Gastrocnemius medialis (tissue), 4 donors: ENCODE measurements around the gene ZBTB20. TPM values are rescaled to one million over a fixed set of nuclear protein-coding genes. Genes with fewer than 3 reads are reported as not detected.
A peak's percentile ranks its signal among the peaks of the same experiment; 100 is the strongest.

Source experiments
- ATAC-seq, 2 donors: fragments of 150-250 bp; one replicate each; pipeline ENCODE4 v1.9.1; 2016
- DNase-seq, 2 donors: peaks; one replicate each; pipeline ENCODE4 v3.0.0-alpha.2; 2019
- H3K27ac ChIP-seq, 4 donors: fragments of 200-600 bp; sonication (generic); 1 replicate in 1 of 4; 2 replicates in 3 of 4; pipeline ENCODE4 v1.5.1; 2016 to 2018; ENCODE audit warnings: mild to moderate bottlenecking in 2 of 4, moderate library complexity in 1 of 4
- H3K27me3 ChIP-seq, 3 donors: fragments of 200-600 bp; sonication (generic) in 2 of 3; 1 replicate in 1 of 3; 2 replicates in 2 of 3; pipeline versions ENCODE4 v1.5.1 to v1.6.0; 2016 to 2019; ENCODE audit warnings: mild to moderate bottlenecking in 1 of 3, moderate library complexity in 1 of 3
- H3K36me3 ChIP-seq, 2 donors: fragments of 200-600 bp; sonication (generic) in 1 of 2; one replicate each; pipeline ENCODE4 v1.5.1; 2017 to 2018
- H3K4me1 ChIP-seq, 2 donors: fragments of 200-600 bp; sonication (generic) in 1 of 2; one replicate each; pipeline ENCODE4 v1.5.1; 2016 to 2017; ENCODE audit warnings: mild to moderate bottlenecking in 2 of 2
- H3K4me3 ChIP-seq, 4 donors: fragments of 200-600 bp; sonication (generic) in 3 of 4; 1 replicate in 1 of 4; 2 replicates in 3 of 4; pipeline ENCODE4 v1.5.1; 2016 to 2019; ENCODE audit warnings: mild to moderate bottlenecking in 2 of 4
- H3K9me3 ChIP-seq, 3 donors: fragments of 200-600 bp; sonication (generic) in 2 of 3; 1 replicate in 1 of 3; 2 replicates in 2 of 3; pipeline ENCODE4 v1.5.1; 2016 to 2019
- POLR2A ChIP-seq, 2 donors: fragments of 450-650 bp; IDR thresholded peaks; one replicate each; pipeline ENCODE4 v1.6.1; 2017; ENCODE audit warnings: antibody characterized with exemption in 2 of 2, mild to moderate bottlenecking in 2 of 2, moderate library complexity in 2 of 2
- in situ Hi-C, 4 donors: fragments of 200-750 bp; cut with MboI; loops; one replicate each; pipeline versions ENCODE4 v1.15.0 to v1.8.0; 2017; ENCODE audit warnings: low sequenced_read_pairs in 4 of 4
- intact Hi-C: fragments of 100-400 bp; cut with DNase I; formaldehyde crosslinking; loops from one replicate; pipeline ENCODE4 v1.15.1; 2023; ENCODE audit warnings: low total_unique reads
- total RNA-seq, 4 donors: library from RNA; depleted of rRNA; stranded (reverse); fragments of >200 nt; gene quantifications; one replicate each; pipeline versions ENCODE4 v1.1.0 to v1.2.3, GENCODE V29; 2016
- TF ChIP-seq, protein P1 (sequence below), 5 experiments: fragments of 450-650 bp in 3 of 5; fragments of 200-600 bp in 2 of 5; sonication (generic) in 2 of 5; IDR thresholded peaks in 4 of 5; conservative IDR thresholded peaks in 1 of 5; 1 replicate in 4 of 5; 2 replicates in 1 of 5; pipeline ENCODE4 v1.5.1; 2016 to 2019; ENCODE audit warnings: antibody characterized with exemption in 5 of 5, mild to moderate bottlenecking in 3 of 5, moderate library complexity in 3 of 5

ZBTB20 gene
- total RNA-seq, 4 donors from 2014 or later: 47.6 to 86.5 (median 69.0) TPM

DNA sequence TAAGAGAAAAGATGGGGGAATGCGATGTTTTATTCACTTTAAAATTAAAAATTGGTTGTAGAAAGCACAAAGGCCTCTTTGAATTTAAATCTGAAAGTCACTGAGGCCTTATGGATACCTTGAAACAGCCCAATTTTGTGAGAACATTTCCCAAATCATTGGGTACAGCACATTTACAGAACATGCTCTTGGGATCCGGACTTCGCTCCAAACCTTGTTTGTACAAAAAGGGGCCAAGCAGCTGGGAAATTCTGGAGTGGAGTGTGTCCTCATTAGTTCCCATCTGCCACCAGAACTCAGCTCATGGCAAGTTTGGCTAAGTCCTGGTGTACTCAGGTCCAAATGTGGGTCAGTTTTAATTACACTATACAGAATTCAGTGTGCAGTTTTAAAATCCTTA, 254.2 kb downstream of the ZBTB20 start:
- Histone ChIP-seq H3K4me1 (peaks cover 43 to 50% of the 10 kb centered on the region in 2 donors), H3K27ac (peak overlapping the region; percentile 68 to 84 (median 76)), H3K36me3 (no peaks in the 10 kb centered on the region), H3K4me3 (no peak overlapping the region), H3K27me3 (no peaks in the 10 kb centered on the region), H3K9me3 (no peaks in the 10 kb centered on the region)
- peak; percentile 27 to 50 for ATAC-seq
- TF ChIP-seq, protein P1, sequence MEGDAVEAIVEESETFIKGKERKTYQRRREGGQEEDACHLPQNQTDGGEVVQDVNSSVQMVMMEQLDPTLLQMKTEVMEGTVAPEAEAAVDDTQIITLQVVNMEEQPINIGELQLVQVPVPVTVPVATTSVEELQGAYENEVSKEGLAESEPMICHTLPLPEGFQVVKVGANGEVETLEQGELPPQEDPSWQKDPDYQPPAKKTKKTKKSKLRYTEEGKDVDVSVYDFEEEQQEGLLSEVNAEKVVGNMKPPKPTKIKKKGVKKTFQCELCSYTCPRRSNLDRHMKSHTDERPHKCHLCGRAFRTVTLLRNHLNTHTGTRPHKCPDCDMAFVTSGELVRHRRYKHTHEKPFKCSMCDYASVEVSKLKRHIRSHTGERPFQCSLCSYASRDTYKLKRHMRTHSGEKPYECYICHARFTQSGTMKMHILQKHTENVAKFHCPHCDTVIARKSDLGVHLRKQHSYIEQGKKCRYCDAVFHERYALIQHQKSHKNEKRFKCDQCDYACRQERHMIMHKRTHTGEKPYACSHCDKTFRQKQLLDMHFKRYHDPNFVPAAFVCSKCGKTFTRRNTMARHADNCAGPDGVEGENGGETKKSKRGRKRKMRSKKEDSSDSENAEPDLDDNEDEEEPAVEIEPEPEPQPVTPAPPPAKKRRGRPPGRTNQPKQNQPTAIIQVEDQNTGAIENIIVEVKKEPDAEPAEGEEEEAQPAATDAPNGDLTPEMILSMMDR (IDR thresholded peaks at IDR 0.05 in 4 of 5, conservative IDR thresholded peaks at IDR 0.05 in 1 of 5): no peak
- no peak for TF ChIP-seq POLR2A (IDR thresholded peaks at IDR 0.05)
- DNase-seq: peak in 1 of 2 donors; percentile 15
- in situ Hi-C loops (no loop called here), intact Hi-C loops (loop anchor here (10.0 kb wide), 2 partner anchors 268 to 528 kb away; no protein-coding TSS in a partner anchor)

DNA sequence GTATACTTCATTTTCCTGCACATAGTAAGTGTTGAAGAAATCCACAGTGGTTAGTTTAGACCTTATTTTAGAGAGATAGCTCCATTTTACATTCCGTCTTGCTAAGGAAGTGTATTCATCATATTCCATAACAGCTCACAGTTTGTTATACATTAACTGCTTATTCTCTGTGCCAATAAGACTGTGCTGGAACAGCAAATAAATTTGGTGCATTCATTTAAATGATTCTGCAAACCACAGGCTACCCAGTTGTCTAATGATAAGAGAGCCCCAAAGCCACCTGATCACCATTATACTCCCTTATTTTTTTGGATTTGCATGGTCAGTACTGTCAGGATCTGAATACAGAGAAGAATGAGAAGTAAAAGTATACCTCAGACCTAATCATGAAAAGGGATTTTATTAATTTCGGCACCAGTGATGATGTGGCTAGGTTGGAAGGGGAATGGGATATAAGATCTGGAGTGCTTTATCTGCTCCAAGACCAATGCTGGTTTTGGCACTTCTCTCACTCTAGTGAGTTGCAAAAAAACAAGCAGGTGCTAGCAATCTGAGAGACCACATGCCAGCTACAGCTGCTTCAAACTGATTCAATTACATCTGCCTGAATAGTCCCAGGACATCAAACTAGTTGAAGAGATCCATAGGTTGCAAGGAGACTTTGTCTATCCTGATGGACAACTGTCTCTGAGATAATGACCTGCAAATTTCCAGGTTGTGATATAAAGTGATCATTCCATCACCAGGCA, 254.8 kb downstream of the ZBTB20 start:
- ATAC-seq: peak; percentile 97 to 99
- no peaks in the 10 kb centered on the region for H3K27me3 ChIP-seq
- H3K9me3 ChIP-seq: no peaks in the 10 kb centered on the region
- in situ Hi-C loops: no loop called here
- no peaks in the 10 kb centered on the region for H3K36me3 ChIP-seq
- TF ChIP-seq, protein P1 (IDR thresholded peaks at IDR 0.05 in 4 of 5, conservative IDR thresholded peaks at IDR 0.05 in 1 of 5): no peak
- H3K4me1 ChIP-seq: peaks cover 38 to 45% of the 10 kb centered on the region in 2 donors
- peak overlapping the region; percentile 68 to 84 (median 76) for H3K27ac ChIP-seq
- H3K4me3 ChIP-seq: peak overlapping the region in 1 of 4 donors; percentile 16
- peak; percentile 58 to 70 for DNase-seq
- intact Hi-C loops: loop anchor here (10.0 kb wide), 2 partner anchors 268 to 528 kb away; no protein-coding TSS in a partner anchor

DNA sequence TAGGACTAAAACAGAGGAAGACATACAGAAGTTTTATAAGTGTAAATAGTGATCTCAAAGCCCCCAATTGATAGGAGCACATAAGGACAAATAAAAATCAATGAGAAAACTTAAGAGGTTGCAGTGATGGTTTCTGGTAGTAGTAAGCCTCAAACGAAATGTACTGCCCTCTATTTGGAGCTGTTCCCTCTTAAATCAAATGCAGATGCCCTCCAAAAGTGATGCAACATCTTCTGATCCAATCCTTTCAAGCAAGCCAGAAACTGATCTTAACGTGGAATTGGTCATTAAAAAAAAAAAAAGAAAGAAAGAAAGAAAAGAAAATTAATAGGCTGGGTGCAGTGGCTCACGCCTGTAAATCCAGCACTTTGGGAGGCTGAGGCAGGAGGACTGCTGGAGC, 259.3 kb downstream of the ZBTB20 start:
- H3K36me3 ChIP-seq: no peaks in the 10 kb centered on the region
- in situ Hi-C loops (no loop called here), intact Hi-C loops (no loop called here)
- H3K4me1 ChIP-seq: peaks cover 13 to 31% of the 10 kb centered on the region in 2 donors
- DNase-seq (no peak), ATAC-seq (no peak)
- TF ChIP-seq, protein P1 (IDR thresholded peaks at IDR 0.05 in 4 of 5, conservative IDR thresholded peaks at IDR 0.05 in 1 of 5): no peak
- TF ChIP-seq POLR2A (IDR thresholded peaks at IDR 0.05): no peak
- H3K27ac ChIP-seq: no peak overlapping the region
- no peaks in the 10 kb centered on the region for H3K27me3 ChIP-seq
- no peak overlapping the region for H3K4me3 ChIP-seq
- no peaks in the 10 kb centered on the region for H3K9me3 ChIP-seq

DNA sequence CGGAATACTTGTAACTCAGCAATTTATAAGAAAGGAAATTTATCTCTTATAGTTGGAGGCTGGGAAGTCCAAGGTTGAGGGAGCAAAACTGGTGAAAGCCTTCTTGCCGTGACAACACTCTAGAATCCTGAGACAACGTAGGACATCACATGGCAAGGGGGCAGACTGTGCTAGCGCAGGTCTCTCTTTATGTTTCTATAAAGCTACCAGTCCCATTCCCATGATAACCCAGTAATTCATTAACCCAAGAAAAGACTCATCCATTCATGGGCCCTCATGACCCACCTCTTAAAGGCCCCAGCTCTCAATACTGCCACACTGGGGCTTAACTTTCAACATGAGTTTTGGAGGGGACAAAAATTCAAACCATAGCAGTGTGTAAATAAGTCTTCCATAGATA, 260.2 kb downstream of the ZBTB20 start:
- TF ChIP-seq, protein P1 (IDR thresholded peaks at IDR 0.05 in 4 of 5, conservative IDR thresholded peaks at IDR 0.05 in 1 of 5): no peak
- no peak for TF ChIP-seq POLR2A (IDR thresholded peaks at IDR 0.05)
- peaks cover 7 to 22% of the 10 kb centered on the region in 2 donors for H3K4me1 ChIP-seq
- intact Hi-C loops: no loop called here
- H3K36me3 ChIP-seq: no peaks in the 10 kb centered on the region
- H3K27ac ChIP-seq: no peak overlapping the region
- in situ Hi-C loops: no loop called here
- no peaks in the 10 kb centered on the region for H3K27me3 ChIP-seq
- no peaks in the 10 kb centered on the region for H3K9me3 ChIP-seq
- no peak overlapping the region for H3K4me3 ChIP-seq
- DNase-seq (no peak), ATAC-seq (no peak)
